Breast epithelium (tissue), 3 donors: ENCODE data around the gene AHDC1.

Experiments
- POLR2A ChIP-seq: fragments of 450-650 bp; IDR thresholded peaks from one replicate; pipeline ENCODE4 v1.6.1; 2016; ENCODE audit warnings: antibody characterized with exemption, mild to moderate bottlenecking, moderate library complexity
- POLR2AphosphoS5 ChIP-seq, 3 donors: sonication (generic); formaldehyde crosslinking; IDR thresholded peaks; one replicate each; pipeline ENCODE4 v1.6.1; 2017; ENCODE audit warnings: antibody characterized with exemption in 3 of 3
- TF ChIP-seq, protein P1 (sequence below), 3 donors: fragments of 450-650 bp; IDR thresholded peaks; one replicate each; pipeline ENCODE4 v1.5.1; 2016 to 2017; ENCODE audit warnings: antibody characterized with exemption in 3 of 3, mild to moderate bottlenecking in 3 of 3, moderate library complexity in 3 of 3

DNA sequence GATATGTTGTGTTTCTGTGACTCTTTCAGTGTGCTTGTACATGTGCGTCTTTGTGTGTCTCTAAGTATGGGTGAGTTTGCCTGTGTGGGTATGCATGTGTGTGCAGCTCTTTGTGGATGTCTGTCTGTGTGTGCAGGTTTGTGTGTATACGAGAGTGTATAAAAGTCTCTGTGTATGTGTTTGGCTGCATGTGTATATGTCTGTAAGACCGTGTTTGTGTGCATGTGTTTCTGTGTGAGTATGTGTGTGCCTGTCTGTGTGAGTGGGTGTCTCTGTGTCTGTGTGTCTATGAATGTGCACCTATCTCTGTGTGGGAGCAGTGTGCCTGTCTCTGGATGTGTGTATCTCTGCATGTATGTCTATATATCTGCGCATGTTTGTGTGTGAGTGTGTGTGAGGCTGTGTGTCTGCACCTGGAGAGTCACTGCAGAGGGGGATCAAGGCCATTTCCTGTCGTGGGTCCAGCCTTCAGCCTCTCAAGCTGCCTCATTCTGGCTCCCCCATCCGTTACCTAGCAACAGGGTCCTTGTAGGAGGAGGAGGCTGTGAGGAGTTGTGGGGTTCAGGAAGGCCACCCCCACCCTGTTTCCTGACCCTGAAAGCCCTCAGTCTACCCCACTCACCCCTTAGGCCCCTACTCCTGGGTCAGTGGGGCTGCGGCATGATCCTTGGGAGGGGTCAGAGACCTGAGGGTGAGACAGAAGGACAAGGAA lies 20.7 kb upstream of the AHDC1 start:
- TF ChIP-seq, protein P1, sequence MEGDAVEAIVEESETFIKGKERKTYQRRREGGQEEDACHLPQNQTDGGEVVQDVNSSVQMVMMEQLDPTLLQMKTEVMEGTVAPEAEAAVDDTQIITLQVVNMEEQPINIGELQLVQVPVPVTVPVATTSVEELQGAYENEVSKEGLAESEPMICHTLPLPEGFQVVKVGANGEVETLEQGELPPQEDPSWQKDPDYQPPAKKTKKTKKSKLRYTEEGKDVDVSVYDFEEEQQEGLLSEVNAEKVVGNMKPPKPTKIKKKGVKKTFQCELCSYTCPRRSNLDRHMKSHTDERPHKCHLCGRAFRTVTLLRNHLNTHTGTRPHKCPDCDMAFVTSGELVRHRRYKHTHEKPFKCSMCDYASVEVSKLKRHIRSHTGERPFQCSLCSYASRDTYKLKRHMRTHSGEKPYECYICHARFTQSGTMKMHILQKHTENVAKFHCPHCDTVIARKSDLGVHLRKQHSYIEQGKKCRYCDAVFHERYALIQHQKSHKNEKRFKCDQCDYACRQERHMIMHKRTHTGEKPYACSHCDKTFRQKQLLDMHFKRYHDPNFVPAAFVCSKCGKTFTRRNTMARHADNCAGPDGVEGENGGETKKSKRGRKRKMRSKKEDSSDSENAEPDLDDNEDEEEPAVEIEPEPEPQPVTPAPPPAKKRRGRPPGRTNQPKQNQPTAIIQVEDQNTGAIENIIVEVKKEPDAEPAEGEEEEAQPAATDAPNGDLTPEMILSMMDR (IDR thresholded peaks at IDR 0.05): no peak
- no peak for TF ChIP-seq POLR2A
- no peak for TF ChIP-seq POLR2AphosphoS5 (IDR thresholded peaks at IDR 0.05)
